Activated CD4-positive, CD25-positive, alpha-beta regulatory T cell treated with anti-CD3 and anti-CD28 coated beads, Interleukin-2, amount 50 U/mL, for 24 hours (primary cell): ENCODE results near the gene XRCC5.
"Not testable (repeated sequence)": the region's sequence is repeated elsewhere in the genome, so short reads cannot be mapped to it uniquely, and the experiment has no call there.

Experiments used
- ATAC-seq, 2 donors: fragments of 150-1000 bp; cut with Tn5 transposase; one replicate each; pipeline ENCODE4 v1.10.0; 2021; ENCODE audit warnings: mild to moderate bottlenecking in 1 of 2, moderate library complexity in 1 of 2

Gene XRCC5

DNA sequence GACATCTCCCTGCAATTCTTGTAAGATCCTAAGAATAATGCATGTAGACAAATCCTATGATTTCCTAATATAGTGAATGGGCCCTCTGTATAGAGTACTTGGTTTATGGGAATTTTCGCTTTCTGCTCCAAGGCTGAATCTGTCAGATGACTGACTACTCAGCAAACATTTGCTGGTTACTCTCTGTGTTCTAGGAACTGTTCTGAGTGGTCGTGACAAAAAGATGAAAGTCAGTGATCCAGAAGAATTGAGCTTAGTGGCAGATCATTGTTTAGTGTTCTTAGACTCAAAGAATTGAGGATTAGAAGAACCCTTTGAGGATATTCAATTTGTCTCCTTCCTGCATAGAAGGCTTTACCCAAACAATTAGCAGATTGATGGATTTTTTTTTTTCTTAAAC lies 10.0 kb downstream of the XRCC5 start:
- ATAC-seq: no peak

DNA sequence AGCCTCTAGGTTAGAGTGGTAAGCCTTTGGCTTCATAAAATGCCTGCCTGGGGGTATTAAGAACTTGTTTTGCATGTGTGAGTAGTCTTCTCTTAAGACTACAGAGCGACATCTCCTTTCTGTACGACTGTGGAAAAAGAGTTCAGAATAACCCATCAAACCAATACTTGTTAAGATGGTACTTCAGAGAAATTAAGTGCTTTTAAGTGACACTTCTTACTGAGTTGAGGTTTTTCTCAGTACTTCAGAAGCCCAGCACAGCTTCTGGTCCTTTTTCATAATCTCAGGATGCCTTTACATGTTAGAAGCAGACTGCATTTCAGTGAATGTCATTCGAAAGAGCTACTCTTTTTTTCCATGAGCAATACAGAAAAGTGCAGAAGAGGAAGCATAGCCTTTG lies 10.8 kb downstream of the XRCC5 start:
- peak; percentile 91 to 92 for ATAC-seq

DNA sequence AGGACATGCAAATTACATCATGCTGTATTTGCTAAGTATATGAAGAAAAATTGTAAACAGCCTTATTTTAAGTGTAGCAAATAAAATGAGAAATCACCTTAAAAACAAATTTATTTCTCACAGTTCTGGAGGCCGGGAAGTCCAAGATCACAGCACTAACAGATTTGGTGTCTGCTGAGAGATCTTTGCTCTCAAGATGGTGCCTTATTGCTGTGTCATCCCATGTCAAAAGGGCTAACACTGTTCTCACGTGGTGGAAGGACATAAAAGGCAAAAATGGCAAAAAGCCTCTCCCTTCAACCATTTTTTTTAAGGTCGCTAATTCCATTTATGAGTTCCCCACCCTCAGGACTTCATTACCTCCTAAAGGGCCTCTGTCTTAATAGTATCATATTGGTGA lies 12.1 kb downstream of the XRCC5 start:
- no peak for ATAC-seq

DNA sequence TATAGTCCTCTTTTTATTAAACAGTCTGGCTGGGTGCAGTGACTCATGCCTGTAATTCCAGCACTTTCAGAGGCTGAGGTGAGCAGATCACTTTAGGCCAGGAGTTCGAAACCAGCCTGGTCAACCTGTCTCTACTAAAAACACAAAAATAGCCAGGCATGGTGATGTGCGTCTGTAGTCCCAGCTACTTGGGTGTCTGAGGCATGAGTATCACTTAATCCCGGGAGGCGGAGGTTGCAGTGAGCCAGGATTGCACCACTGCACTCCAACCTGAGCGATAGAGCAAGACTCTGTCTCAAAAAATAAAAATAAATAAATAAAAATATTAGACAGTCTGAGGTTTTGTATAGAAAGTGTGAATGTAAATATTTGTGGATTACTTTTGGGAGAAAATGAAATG lies 17.8 kb downstream of the XRCC5 start:
- no peak for ATAC-seq

DNA sequence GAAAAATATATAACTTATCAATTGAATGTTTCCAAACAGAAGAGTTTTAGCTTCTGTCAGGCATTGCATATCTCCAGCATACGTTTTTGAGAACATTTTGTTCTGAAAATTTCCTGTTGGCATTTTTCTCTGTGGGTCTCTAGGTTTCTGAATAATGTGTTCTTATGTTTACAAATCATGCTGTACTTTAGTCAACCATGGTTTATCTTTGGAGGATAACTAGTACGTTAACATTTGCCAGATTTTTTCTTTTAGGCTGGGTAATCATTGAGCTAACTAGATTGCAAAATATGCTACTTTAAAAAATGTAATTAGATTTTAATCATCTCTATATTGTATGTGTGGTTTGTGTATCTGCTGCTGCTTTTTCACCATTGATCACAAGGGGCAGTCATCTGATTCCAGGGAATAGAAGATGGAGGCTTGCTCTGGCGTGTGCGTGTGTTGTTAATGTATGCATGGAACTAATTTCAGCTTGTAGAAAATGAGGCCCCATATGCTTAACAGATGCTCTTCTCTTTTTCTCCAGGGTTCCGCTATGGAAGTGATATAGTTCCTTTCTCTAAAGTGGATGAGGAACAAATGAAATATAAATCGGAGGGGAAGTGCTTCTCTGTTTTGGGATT lies 21.3 kb downstream of the XRCC5 start:
- ATAC-seq: no peak

DNA sequence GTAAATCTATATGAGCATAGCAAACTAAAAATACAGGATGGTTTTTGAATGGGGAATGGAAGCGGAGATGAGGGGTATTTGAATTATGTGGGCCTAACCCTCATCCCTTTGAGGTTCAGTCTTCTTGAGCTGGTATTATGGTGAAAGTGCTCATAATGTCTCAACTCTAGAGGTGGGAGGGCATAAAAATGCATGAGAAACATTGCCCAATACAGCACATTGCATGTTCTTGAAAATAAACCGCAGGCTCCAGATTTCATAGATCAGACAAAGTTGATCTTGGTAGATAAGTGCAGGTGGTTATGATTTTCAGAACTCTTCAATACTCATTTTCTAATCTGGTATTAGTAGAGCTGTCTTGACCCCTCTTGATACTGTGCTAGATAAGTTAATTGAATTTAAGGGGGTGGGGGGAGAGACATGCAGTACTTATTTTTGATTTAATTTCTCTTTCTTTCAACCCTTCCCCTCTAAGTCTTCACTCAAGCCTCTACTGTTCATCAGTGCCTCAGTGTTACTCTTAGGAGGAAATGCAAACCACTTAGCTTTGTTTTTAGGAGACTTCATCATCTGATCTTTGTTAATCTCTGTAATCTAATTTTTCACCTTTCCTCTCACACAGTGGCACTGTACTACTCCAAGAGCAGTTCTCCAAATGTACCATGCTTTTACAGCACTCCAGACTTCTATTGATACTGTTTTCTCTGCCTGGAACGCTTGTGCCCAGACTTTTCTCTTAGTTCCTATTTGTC lies 22.2 kb downstream of the XRCC5 start:
- peak; percentile 74 to 77 for ATAC-seq

DNA sequence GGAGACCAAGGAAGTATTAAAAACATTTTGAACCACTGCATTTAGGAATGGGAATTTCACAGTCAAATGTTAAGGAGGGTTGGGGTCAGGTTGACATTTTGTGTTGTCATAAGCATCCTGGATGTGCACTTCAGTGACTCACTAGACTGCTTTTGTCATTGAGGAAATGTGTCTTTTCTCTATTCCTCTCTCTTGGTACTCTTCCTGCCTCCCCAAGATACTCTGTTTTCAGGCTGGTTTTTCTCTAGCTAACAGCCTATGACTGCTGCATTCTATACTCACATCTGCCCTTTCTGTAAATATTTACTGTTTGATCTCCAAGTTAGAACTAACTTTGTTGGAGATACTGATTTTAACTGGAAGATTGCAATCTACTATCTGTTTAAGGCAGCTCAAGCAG lies 23.4 kb downstream of the XRCC5 start:
- ATAC-seq: no peak

DNA sequence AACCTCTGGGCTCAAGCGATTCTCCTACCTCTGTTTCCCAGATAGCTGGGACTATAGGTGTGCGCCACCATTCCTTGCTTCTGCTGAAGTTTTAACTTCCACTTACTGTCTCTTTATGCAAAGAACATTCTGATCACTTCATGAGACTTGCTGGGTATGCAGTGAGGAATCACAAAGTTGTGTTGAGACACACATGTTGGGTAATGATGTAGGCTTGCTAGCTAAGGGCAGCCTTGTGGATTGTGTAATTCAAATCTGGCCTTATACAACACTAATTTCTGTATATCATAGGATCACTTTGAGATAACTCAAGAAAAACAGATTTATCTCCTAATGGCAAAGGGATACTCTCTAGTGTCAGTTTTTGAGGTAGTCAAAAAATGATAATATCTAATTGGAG lies 24.2 kb downstream of the XRCC5 start:
- no peak for ATAC-seq

DNA sequence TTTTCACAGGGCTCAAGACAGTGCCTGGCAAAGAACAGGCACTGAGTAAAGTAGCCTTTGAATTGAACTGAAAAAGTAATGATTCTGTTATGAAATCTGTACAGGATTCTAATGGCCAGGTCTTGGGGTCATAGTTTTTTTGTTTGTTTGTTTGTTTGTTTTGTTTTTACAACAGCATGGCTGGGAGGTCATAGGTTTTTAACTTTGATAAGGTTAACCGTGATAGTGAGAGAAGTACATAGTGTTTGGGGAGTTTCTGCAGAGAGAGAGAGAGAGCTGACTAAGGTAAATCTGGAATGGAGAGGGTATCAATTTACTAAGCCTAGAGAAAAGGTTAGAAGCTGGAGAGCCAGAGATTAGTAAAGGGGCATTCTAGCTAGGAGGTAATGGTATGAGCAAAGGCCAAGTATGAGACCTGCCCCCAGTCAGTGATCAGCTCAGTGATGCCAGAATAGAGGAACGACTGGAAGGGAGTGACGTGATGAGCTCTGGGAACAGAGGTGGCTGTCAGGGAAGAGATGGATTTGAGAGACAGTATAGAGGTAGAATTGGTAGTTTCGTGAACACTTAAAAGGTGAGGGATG lies 25.9 kb downstream of the XRCC5 start:
- ATAC-seq: no peak

DNA sequence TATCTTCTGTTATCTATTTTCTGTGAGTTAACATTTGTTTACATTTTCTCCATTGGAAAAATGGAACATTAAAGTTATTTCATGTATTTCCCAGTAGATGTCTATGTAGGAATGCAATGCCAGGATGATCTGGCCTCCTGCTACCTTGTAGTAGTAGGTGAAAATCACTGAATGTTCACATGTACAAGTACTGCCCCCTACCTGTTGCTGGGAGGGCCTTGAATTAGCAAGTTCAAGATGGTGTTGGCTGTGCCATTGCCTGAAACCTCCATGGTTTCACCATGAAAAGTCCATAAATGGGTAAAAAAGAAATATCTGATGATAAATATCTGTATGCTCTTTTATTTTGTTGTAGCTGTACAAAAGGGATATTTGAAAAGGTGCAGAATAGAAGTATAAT lies 30.7 kb downstream of the XRCC5 start:
- ATAC-seq: no peak

DNA sequence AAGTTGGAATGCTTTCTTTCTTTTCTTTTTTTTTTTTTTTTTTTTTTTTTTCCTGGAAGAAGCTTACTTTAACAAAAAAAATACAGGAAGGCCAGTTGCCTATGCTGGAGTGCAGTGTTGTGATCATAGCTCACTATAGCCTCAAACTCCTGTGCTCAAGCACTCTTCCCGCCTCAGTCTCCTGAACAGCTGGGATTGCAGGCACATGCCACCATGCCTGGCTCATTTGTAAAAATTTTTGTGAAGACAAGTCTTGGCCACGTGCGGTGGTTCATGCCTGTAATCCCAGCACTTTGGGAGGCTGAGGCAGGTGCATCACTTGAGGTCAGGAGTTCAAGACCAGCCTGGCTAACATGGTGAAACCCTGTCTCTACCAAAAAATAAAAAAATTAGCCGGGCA lies 32.4 kb downstream of the XRCC5 start:
- ATAC-seq: not testable (repeated sequence)

DNA sequence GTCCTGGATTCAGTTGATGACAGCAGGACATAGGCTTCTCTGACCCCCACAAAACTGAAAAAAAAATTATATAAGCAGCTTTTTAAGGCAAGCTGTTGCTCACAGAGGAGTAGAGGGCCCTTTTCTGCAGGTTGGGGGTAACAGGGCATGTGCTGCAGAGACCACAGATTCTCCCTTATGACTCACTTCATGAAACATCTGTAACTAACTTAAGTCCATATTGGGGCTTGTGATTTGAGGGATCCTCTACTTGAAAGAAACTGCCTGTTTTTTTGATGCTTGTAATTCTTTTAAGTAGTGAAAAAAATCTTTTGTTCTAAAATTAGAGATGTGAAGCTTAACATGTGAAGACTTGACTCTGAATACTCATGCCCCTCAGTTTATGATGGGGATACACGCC lies 33.4 kb downstream of the XRCC5 start:
- peak; percentile 96 to 99 for ATAC-seq

DNA sequence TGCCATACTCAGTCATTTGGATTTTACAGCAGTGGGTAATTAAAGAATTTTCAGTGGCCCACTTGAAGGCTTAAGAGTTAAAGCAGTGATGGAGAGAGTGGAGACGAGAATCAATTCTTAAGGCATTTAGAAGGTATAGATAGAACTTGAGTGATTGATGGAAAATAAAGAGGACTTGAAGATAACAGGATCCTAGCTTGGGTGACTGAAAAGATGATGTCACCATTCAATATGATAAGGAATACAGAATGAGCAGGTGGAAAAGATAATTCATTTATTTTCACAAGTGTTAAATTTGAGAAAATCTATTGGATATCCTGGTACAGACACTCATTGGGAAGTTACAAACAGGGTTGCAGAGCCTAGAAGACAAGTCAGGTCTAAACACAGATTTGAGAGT lies 35.2 kb downstream of the XRCC5 start:
- ATAC-seq: no peak

DNA sequence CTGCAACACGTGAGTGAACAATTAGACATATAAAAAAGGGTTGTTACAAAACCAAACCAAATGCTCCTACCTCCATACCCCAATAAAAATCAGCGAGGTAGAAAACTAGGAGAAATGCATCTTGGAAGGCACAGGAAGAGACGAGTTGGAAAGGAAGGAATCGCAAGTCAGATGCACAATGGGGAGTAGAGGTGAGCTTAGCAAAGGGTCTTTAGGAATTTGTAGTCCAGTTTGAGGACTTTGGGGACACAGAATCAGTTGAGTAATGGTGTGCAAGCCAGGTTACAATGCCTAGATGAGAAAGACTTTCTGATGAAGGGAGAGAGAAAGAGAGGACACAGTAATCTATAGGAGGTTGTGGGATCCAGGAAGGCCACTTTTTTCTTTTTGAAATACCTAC lies 35.7 kb downstream of the XRCC5 start:
- no peak for ATAC-seq

DNA sequence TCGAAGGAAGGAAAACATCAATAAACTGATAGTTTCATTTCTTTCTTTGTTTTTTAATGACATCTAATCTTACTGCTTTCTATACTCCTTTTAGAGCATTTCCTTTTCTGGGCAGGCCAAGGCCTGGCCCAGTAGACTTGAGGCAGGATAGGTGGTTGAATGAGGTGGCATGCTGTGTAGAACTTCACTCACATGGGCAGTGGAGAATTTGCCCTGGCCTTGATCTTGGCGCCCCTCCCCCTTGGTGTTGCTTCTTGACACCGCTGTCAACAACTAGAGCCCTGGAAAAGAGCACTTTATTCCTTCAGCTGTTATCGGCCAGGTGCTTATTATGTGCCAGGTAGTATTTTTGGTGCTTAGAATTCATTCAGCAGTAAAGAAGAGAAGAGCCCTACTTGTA lies 37.4 kb downstream of the XRCC5 start:
- ATAC-seq: no peak

DNA sequence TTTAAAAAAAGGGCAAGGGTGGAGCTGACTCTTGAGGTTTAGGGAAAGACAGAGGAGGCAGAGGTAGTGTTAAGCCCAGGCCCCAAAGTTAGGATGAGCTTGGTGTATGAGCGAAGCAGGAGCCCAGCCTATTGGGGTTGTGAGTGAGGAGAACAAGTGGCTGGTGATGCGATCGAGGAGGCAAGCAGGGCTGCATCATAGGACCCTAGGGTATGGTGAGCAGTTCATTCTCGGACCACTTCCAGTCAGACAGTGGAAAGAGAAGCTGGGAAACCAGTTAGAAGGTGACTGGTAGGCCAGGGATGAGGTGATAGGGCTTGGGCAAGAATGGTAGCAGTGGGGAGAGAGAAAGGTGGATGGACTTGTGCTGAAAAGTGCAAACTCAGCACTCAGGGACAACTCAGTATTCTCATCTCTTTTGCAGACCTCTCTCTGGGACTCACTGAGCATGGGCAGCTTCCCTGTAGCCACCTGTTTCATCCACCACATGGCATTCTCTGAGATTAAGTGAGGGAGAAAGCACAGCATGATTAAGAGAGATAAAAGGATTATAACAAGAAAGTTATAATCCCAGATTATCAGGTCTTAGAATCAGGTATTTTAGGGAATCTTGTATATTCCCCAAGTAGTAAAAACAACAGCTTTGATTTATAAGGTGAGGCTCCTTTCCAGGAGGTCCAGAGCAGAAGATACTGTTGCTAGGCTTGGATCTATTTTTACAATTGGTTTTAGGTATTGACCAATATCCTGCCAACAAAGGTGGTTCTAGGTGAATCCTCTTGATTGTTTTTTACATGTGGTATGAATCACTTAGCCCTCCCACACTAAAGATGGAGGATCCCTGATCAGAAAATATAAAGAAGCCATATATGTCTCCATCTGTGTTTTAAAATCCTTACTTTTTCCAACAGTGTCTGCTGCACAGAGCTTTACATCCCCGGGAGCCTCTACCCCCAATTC lies 38.3 kb downstream of the XRCC5 start:
- peak; percentile 32 to 37 for ATAC-seq

DNA sequence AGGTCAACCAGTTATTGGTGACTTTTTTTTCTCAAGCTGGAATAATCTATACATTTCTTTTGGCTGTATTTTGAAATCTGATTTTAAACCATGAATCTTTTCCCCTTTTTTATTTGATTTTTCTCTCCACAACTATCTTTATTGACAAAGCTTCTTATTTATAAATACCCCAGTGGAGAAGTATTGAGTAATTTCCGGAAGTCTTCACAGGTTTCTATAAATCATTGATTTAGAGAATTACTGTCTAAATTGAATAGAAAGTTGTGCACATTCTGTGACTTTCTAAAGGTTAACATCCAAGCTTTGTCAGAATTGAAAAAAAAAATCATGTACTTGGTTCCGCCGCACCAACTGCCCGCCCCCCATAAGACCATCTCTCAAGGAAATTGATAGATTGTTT lies 39.8 kb downstream of the XRCC5 start:
- no peak for ATAC-seq

DNA sequence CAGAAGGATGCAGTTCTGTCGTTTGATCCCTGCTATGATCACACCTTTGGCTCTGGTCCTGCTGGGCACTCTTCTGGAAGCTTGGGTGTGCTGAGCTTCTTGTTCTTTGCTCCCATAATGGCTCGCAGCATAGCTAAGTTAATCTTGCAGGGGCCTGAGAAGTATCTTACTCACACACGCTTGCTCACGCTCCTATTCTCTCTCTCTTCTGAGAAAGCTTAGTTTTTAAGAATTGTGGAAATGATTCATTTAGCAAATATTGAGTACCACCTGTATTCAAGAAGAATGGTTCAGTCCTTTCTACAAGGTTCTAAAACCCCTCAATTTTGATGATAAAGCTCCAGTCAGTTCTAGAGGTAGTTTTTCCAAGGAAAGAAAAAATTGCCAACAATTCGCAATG lies 40.6 kb downstream of the XRCC5 start:
- ATAC-seq: peak; percentile 37 to 41

DNA sequence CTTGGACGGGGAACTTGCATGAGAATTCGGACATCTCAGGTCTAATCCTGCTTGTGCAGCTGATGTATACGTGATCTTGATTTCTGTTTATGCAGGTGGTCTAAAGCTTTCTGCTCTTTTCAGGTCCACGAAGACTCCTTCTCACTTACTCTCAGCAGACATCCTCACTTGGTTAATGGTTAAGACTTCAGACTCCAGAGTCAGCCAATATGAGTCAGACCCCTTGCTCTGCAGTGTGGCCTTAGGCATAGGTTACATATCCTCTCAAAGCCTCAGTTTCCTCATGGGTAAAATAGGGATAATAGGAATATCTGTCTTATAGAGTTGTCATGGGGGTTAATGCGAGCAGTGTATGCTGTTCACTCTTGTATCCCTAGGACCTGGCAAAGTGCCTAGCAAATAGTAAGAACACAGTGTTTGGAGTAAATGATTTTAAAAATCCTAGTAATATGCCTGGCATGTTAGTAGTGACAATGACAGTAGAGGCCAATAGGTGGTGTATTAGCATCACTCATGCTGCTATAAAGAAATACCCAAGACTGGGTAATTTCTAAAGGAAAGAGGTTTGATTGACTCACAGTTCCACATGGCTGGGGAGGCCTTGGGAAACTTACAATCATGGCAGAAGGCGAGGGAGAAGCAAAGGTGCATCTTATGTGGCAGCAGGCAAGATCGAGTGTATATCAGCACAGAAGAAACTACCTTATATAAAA lies 42.3 kb downstream of the XRCC5 start:
- no peak for ATAC-seq

DNA sequence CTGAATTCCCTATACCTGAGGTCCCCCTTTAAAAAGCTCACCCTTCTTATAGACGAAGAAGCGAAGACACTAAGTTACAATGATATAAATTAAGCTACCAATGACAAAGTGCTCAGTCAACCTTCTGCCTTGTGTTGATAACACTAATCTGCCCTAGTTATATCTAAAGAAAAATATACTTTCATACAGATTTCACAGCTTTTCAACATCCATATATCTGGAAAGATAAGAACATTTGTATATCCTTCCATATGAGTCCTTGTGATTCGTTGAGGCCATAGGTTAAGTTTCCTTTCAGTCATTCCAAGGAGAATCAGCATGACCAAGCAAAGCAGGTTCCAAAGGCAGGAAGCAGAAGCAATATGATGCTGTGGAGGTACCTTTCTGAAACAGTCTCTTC lies 46.8 kb downstream of the XRCC5 start:
- no peak for ATAC-seq

DNA sequence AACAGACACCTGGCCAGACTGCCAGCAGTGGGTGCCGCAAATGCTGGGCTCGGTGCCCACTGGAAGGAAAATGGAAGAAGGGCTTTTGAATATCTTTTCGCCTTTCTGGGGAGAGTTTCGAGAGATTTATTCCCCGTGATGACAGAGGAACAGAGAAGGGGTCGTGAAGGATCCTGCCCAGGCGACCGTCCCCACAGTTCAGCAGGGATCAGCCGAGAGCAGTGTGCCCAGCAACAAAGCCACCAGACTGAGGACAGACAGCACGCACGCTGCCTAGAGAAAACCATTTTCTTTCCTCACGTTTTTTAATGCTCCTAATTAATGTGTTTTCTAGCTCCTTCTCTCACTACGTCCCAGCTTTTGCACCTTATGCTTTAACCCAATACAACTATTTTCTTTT lies 47.7 kb downstream of the XRCC5 start:
- ATAC-seq: no peak

DNA sequence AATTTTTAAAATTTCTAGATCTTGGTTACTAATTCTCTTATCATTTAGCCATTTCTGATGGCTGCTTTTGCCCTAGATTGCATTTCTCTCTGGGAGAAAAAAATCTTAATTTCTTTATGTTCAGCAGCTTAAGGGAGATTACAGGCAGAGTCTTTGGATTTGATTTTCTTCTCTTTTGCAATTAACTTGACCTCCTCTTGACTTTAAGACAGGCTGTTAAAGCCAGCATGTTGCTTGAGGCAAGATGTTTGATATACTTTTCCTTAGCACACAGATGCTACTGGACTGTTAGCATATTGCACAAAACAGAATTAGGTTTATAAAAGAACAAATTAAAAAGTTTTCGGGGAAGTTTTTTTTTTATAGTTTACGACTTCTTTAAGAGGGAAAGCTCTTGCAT lies 50.0 kb downstream of the XRCC5 start:
- no peak for ATAC-seq

DNA sequence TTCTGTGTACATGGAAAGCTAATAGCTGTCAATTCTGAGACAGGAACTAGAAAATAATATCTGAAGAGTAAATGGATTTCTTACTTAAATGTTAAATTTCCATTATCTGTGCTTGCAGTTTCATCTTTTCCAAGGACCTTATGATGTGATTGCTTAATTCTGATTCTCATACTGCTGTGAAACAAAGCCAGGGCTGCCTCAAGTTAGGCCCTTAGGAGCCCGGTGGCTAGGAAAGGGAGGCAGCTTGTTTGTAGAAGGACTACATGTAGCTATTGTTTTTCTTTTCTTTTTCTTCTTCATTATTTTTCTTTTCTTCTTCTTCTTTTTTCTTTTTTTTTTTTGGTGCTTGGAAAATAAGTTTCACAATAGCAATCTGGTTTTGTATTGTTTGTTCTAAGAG lies 50.5 kb downstream of the XRCC5 start:
- ATAC-seq: no peak
